ENCODE measurements around the gene GARIN5A. TPM values are rescaled to one million over a fixed set of nuclear protein-coding genes. Genes with fewer than 3 reads are reported as not detected.

Gene GARIN5A
- polyA plus RNA-seq, 1 of the 3 experiments (the other 2 are of a cell fraction), result 1.3 TPM

- Histone ChIP-seq H3K36me3 (replicated peaks in 1 of 2; ENCODE audit: control insufficient read depth in 1 of 2, insufficient read depth in 2 of 2, low read length in 1 of 2) (peaks cover 0 to 3% of the 10 kb centered on the region in 2 experiments), H4K20me1 (ENCODE audit: insufficient read depth) (no peaks in the 10 kb centered on the region), H2AFZ (ENCODE audit: low read depth) (no peak overlapping the region), H3K4me3 (ENCODE audit: low read depth in 2 of 2, low read length in 1 of 2) (no peak overlapping the region), H3K9me2 (no peaks in the 10 kb centered on the region), H3F3A (replicated peaks; ENCODE audit: insufficient read depth) (no peaks in the 10 kb centered on the region), H3K9me3 (no peaks in the 10 kb centered on the region; the same call in 1 of the 2 replicates), H3K27me3 (ENCODE audit: insufficient read depth) (peaks cover 5% of the 10 kb centered on the region; the same call in 1 of the 2 replicates), H3K9ac (no peak overlapping the region), H3K27ac (ENCODE audit: low read depth in 2 of 2, low read length in 1 of 2) (no peak overlapping the region), H3K79me2 (ENCODE audit: insufficient read depth) (no peaks in the 10 kb centered on the region), H3K4me1 (ENCODE audit: control insufficient read depth in 1 of 2, insufficient read depth in 2 of 2, low read depth in 1 of 2, low read length in 1 of 2) (peaks cover 0 to 3% of the 10 kb centered on the region in 2 experiments; a peak in 1 of 4 replicates), H3K4me2 (no peak overlapping the region)
- POLR2A ChIA-PET, result no interaction called here
- WGBS (ENCODE audit: low lambda C conversion rate), result 40% methylated on average over 13 of the region's 13 CpGs
- CTCF ChIA-PET, result interaction anchor here (2.6 to 3.1 kb wide), 2 partner anchors 12 to 68 kb away, joined by 8 to 9 read pairs; no protein-coding TSS in a partner anchor
- TF ChIP-seq ELF1 (IDR thresholded peaks at IDR 0.05) (no peak), IRF3 (IDR thresholded peaks at IDR 0.05; ENCODE audit: low read depth, low read length) (no peak), PBX3 (IDR thresholded peaks at IDR 0.05) (no peak), FOSL2 (IDR thresholded peaks at IDR 0.05; ENCODE audit: borderline replicate concordance, low read depth) (no peak), GATA2 (CRISPR knock-in tag; IDR thresholded peaks at IDR 0.05) (no peak), MXI1 (IDR thresholded peaks at IDR 0.05; ENCODE audit: low read depth, low read length) (no peak), FOXM1 (IDR thresholded peaks at IDR 0.05; ENCODE audit: low read depth) (no peak), TCF12 (IDR thresholded peaks at IDR 0.05) (no peak), USF2 (IDR thresholded peaks at IDR 0.05; ENCODE audit: borderline replicate concordance, low read depth, low read length) (no peak), SIN3A (IDR thresholded peaks at IDR 0.05; ENCODE audit: borderline replicate concordance, low read depth, low read length) (no peak), FOXJ3 (CRISPR knock-in tag; IDR thresholded peaks at IDR 0.05) (no peak)
- DNase-seq, result no peak
Observed at GRCh38 chr19:50488389-50489194, 11.9 kb upstream of the GARIN5A start.

GRCh38 chr19:50486823-50487515, 10.3 kb upstream of the GARIN5A start:
- POLR2A ChIA-PET, result no interaction called here
- 77% methylated on average over 18 of the region's 18 CpGs for WGBS (ENCODE audit: low lambda C conversion rate)
- CTCF ChIA-PET, result interaction anchor here (1.2 to 2.6 kb wide), 4 partner anchors 14 to 69 kb away, joined by 3 to 8 read pairs (median 5); no protein-coding TSS in a partner anchor
- Histone ChIP-seq H3K4me3 (ENCODE audit: low read depth in 2 of 2, low read length in 1 of 2) (peak overlapping the region in 1 of 2 experiments; percentile 18; a peak in 1 of 4 replicates), H3F3A (replicated peaks; ENCODE audit: insufficient read depth) (no peaks in the 10 kb centered on the region), H3K27ac (ENCODE audit: low read depth in 2 of 2, low read length in 1 of 2) (no peak overlapping the region), H3K36me3 (replicated peaks in 1 of 2; ENCODE audit: control insufficient read depth in 1 of 2, insufficient read depth in 2 of 2, low read length in 1 of 2) (peaks cover 3 to 8% of the 10 kb centered on the region in 2 experiments), H2AFZ (ENCODE audit: low read depth) (no peak overlapping the region), H3K9ac (no peak overlapping the region), H4K20me1 (ENCODE audit: insufficient read depth) (no peaks in the 10 kb centered on the region), H3K4me2 (no peak overlapping the region), H3K79me2 (ENCODE audit: insufficient read depth) (no peaks in the 10 kb centered on the region), H3K4me1 (ENCODE audit: control insufficient read depth in 1 of 2, insufficient read depth in 2 of 2, low read depth in 1 of 2, low read length in 1 of 2) (peaks cover 0 to 3% of the 10 kb centered on the region in 2 experiments; a peak in 1 of 4 replicates), H3K27me3 (ENCODE audit: insufficient read depth) (peaks cover 5% of the 10 kb centered on the region; the same call in 1 of the 2 replicates), H3K9me2 (no peaks in the 10 kb centered on the region), H3K9me3 (no peaks in the 10 kb centered on the region; the same call in 1 of the 2 replicates)
- TF ChIP-seq TCF12 (IDR thresholded peaks at IDR 0.05) (no peak), RFX5 (IDR thresholded peaks at IDR 0.05; ENCODE audit: low read length) (no peak), CTCF (IDR thresholded peaks at IDR 0.05) (peak; percentile 55), EZH2phosphoT487 (IDR thresholded peaks at IDR 0.05; ENCODE audit: borderline replicate concordance, low read depth) (no peak), RAD21 (IDR thresholded peaks at IDR 0.05; ENCODE audit: low read length) (peak; percentile 30; the same call in 1 of the 2 replicates)
- DNase-seq, result peak; percentile 57

Data from SK-N-SH (cell line).